ENCODE data around the gene CALML5.

Gene CALML5

DNA sequence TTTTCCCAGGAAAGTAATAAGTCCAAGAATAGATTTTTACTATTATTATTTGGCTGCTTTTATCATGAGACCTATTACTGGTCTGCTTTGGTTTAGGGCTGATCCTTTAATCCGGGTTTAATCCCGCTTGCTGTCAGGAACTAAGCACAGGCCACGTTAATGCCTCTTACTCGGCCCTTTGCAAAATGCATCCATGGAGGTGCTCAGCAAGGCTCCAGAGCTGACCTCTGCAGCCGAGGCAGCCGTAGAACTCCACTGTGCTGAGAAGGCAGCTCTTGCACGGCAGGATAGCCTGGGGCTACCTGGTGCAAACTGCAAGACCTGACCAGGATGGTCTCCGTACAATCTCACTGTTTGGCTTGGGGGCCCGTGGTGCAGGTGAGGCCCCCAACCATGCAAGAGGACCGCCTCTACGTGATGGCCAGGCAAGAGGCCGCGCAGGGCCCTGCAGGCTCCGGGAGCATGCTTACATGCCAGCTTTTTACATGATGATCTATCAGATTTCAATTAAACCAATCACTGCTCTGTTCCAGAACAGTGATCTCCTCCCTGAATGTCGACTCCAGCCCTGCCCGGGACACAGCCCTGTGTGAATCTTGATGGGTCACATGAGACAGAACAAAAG, 15.0 kb upstream of the CALML5 start:
- DNase-seq = no peak

DNA sequence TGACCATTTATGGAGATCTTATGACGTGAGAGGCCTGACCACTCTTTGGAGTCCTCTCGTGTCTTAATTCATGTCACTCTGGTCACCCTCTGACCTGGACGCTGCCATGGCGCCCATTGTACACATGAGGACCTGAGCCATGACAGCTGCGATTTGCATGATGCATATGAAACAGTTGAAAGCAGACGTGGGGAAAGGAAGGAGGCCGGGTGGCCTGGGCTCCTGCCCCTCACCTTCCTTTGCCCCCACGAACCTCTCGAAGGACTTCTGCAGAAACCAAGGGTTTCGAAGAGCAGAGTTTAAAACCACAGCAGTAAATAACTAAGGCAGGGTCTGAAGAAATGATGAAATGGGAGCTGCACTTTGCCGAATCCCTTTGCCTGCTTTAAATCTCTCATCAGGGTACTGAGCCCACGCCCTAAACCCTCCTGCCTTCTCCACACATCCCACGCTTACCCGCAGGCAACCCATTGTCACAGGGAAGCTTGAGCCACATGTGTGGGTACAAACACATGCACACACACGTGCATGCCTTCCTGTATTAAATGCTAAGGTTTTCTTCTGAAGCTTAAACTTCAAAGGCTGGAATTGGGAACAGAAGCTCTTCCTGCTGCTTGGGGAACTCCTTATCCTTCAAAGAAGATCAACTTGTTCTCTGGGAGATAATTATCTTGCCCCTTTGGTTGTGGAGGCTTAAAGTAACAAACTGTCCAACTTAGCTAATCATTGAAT, 13.7 kb upstream of the CALML5 start:
- DNase-seq = no peak

DNA sequence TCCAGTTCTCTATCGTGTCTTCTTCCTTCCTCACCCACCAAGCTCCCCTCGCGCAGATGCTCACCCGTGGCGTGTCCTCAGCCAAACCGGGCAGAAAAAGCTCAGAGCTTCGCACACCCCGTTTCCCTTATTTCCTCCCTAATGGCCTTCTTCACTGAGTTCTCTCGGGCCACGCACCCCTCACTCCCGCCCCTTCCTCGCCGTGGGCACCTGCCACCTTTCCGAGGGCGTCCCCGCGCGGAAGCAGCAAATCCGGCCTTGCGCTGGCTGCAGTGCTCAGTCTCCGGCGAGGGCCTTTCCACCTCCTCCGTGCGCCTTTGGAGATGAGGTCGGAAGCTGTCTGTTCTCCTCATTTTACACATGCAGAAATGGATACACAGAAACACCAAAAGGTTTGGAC, 13.0 kb upstream of the CALML5 start:
- no peak for DNase-seq

DNA sequence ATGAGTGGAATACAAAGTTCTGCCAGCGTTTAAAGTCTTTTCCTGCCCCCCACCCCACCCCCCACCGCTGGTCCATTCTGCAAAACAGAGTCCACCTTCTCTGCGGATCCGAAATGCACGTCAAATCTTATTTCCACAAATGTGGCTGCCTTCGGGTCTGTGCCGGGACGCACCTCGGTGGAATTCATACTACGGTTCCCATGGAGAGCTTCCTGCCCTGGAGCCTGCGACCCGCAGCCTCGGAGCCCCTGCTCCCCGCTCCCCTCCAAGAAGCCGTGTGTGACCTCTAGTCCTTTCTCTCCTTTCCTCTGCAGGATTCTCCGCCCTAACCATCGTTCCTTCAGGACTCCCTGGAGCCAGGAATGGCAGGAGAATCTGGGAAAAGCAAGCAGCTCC, 12.5 kb upstream of the CALML5 start:
- no peak for DNase-seq

DNA sequence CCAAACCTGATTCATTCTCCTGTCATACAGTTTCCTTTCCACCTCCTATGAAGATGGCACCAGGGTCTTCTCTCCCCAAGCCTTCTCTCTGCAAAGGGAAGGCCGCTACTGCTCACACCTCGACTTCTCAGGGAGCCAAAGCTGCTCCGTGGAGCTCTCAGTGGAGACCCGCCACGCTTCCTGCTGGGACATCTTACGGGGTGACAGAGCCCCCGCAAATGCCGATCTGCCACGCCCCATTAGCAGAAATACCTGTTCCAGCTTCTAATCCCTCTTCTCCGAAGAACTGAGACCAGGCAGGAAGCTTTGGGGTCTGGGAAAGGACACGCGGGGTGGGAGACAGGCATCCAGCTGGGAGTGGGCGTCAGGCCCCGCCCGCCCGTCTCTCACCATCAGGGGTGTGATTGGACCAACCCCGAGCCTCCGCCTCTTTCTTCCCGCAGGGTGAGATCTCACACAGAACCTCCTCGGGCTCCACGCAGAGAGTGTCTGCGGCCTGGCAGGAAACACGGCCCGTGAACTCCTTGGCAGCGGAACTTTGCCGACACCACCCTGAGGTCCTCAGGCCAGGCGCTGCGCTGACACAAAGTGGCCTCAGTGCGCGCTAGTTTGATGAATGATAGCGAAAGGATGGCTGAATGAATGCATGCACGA, 12.0 kb upstream of the CALML5 start:
- no peak for DNase-seq

DNA sequence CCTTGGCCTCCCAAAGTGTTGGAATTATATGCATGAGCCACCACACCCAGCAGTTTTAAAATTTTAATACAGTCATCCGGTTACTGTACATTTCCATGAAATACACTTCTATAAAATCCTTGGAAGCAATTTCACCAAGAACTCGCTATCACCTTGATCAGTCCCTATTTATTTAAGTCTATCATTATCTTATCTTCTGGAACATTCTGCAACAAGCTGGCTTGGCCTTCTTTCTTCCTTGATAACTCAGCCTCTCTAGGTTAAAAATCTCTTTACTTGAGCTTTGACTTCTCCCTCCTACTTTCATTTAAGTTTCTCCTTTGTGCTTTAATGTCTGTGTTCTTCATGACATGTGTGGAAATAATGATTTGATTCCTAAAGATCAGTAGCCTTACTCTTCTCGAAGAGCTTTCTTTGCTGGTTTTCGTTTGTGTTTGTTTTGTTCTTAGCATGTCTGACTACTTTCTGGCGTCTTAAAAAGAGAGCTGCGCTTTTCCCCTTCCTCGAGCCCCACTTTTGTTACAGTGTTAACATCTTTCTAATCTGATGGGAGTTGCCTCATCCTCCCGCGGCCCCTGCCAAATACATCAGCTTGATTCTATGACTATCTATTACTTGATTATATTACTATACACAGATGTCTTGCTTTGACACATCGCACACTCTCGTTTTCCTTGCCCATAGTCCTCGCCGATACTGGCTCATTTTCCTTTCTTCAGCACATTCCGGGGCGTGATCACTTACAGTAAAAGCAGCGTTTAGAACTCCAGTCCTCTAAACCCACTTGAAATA, 11.1 kb upstream of the CALML5 start:
- DNase-seq = no peak

DNA sequence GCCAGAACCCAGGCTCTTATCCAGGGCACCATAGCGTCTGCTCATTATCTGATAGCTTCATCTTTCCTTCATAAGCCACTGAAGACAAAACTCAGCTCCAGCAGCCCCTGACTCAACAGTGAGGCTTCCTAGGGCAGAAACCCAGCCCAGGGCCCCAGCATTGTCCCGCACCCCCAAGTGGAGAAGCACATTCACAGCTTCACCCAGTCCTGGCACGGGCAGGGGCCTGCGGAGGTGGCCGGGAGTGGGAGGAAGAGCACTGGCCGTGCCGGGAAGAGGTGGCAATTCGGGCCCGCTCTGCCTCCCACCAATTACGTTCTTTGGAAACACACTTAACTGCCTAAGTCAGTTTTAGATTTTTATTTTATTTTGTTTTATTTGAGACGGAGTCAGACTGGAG, 10.3 kb upstream of the CALML5 start:
- DNase-seq = no peak

DNA sequence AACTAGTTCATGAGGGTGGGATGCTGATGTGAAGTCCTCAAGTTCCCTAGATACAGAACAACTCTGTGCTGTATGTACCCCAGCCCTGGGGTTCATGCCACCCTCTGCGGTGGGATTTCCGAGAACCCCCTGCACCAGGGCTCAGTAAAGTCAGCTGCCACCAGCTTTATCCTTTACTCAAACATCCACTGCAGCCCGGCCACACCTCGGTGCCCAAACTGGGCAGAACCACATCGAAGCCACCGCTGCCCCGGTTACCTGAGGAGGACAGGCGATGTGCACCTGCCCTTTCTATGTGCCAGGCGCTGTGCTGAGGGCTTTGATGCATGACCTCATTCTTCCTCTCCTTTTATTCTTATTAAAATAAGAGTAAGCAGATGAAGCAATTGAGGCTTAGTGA, 9.9 kb upstream of the CALML5 start:
- no peak for DNase-seq

DNA sequence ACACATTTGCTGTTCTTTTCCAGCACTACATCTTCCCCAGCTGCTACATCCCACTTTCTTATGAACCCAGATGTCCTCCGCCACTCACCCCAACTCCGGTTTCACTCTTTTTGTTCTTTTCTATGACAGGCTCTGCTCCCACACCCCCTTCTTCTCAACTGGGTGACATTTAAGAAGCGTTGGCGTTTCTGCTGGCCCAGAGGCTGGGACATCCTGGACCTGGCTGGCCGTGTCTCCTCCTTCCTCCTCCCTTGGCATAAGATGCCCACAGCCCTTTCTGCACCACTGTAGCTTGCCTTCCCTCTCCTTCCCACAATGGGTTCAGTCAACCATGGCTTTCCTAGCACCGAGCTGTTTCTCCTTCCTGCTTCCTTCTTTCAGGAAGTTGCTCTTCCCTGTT, 9.4 kb upstream of the CALML5 start:
- no peak for DNase-seq

DNA sequence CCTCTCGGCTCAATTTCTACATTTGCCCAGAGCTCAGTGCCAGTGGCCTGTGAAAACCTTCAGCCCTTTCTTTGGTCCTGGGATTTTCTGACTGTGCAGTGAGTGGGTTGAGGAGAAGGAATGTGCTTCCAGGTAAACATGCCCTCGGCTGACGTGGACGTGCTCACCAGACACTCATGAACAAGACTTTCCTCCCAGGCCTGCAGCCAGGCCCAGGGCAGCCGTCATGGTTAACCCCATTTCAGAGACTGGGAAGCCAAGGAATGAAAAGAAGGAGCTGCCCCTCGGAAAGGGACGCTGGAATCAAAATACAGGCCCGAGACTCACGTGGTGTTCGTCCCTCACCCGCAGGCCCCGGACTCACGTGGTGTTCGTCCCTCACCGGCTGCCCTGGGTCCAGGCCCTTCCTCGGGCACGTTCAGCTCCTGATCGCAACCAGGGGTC, 8.8 kb upstream of the CALML5 start:
- no peak for DNase-seq

DNA sequence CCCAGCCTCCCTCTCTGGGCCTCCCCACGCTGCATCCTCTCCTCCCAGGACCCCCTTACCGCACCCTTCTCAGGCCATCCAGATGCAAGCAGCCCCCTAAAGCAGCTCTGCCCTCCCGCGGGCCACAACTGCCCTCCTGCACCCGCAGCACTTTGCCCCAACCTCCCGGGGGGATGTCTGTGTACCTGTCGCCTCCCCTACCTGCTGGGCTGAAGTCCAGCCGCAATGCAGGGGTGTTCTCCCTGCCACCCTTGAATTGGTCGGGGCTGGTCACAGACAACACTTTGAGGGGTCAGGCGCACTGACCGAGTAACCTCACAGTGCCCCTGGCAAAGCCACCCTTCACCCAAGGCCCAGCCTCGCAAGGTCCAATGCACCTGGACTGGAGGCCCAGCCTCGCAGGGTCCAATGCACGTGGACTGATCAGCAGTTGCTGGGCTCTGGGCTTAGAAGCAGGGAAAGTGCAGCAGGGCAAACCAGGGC, 8.3 kb upstream of the CALML5 start:
- DNase-seq = no peak

DNA sequence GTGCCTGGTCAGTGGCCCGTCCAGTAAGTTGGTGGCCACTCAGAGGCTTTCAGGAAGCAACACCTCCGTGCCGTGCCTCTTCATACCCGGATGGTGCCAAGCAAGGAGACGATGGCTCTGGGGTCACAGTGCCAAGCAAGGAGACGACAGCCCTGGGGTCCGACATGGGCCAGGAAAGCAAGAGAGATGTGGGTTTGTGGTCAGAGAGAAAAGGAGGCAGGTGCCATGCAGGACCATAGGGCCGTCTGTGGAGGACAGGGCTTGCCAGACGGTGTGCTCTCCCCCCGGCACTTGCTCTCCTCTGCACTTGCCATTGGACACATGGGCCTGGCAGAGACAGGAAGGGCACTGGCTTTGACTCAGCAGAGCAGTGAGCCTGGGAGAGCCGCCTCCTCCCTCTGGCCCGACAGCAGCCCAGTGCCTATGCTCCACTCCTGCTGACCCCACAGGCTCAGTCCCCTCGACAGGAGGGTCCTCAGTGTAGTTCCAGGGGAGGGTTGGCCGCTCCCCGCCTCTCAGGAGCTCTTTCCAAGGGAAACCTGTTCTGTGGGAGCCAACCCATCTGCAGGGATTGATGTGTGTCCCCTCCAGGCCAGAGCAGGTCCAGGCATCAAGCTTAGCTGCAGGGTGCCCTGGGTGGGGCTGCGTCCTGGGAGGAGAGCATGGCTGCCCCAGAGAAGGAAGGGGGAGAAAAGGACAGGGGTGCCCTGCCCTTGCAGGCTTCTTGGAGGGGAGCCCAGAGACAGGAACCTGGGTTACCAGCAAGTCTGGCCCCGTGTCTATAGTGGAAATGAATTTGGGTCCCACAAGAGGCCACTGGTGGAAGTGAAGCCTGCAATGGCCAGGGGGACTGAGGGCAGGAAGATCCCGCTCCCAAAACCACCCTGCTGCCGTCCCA, 7.6 kb upstream of the CALML5 start:
- no peak for DNase-seq

DNA sequence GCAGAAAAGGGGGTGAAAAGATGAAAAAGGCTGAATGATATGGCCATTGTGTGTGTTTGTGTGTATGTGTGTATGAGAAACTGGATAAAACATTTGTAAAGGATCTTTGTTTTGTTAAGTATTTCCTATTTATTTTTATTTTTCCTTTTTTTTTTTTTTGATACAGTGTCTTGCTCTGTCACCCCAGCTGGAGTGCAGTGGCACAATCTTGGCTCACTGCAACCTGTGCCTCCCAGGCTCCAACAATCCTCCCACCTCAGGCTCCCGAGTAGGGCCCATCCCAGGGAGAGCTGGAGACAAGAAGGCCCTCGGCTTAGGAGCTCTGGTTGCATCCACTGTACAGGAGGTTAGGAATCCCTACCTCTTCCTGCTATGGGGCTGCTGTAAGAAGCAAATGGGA, 6.9 kb upstream of the CALML5 start:
- no peak for DNase-seq

DNA sequence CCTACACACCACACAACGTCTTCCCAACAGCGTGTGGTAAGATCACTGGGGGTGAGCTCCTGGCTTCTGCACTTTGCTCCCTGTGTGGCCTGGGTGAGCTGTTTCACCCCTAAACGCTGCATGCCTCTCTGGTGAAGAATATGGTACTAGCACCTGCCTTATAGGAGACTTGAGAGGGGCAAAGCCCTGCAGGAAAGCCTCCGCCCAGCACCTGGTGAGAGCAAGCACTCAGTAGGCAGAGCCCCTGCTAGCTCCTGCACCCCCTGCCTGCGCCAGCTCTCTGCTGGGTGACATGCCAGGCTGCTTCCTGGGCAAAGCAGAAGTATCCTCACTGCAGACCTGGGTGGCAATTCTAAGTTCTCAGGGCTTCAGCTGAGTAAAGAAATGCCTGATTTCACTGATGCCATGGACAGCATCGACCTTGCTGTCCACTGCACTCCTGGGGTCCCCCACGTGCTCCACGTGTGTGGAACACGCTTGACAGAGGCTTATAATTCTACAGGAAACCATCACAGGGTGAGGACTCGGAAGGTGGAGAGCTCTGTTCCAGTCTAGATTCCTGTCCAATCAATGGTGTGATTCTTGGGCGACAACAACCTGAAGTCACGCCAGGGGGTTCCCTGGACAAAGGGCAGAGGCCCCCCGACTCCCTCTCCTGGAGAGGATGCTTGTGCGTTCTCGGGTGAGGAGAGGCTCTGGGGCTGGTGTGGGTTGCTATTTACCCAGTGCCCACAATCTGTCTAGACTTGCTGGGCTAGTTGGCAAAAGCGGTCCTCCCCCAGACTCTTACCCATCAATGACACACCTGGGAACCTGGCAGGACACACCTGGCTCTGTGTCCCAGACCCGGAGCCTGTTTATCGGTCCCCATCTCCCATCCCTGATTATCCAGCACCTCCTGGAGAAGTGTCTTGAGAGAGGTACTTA, 5.0 kb upstream of the CALML5 start:
- no peak for DNase-seq

DNA sequence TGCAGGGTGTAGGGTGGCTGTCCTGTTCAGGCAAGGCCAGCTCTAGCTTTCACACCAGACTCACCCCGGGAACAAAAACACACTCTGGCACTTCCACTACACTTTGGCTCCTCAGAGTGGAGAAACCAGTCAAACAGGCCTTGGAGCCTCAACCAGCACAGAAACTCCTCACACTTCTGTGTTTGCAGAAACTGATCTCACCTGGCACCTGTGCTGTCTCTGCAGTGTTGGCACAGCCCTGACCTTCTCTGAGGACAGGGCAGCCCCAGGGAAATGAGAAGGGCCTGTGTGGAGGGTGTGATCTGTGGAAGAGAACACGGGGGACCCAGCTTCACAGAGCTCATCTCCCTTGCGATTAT, 4.1 kb upstream of the CALML5 start:
- no peak for DNase-seq

DNA sequence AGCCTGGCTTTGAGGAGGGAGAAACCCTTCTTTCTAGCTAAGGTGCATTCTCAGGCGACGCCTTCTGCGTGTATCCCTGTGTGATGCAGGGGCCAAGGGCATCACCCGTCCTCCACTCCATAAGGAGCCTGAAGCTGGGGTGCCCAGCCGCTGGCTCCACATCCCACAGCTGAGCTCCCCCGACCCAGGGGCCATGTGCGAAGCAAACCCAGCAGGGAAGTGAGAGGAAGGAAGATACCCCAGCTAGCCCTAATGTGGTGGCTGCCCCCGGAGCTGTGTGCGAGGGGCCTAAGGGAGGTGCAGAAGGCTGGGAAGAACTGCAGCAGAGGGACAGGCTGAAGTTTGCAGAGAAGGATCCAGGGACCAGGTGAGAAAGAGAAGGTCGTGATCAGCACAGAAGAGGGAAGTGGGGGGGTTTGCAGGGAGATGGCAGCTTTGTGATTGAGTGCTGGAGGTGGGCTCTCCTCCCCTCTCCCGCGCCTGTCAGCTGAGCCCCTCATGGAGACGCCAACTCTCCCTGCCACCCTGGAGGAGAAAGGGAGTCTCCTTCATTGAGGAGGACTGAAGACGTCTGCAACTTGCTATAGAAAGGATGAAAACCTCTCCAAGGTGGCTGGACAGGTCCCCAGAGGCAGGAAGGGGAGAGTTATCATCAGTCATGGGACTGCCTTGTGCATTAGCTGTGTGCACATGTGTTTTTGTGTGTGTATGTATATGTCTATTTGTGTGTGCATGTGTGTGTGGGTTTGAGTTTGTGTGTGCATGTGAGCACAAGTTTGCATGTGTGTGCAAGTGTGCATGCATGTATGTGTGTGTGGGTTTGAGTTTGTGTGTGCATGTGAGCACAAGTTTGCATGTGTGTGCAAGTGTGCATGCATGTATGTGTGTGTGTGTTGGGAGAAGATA, 3.5 kb upstream of the CALML5 start:
- DNase-seq = no peak

DNA sequence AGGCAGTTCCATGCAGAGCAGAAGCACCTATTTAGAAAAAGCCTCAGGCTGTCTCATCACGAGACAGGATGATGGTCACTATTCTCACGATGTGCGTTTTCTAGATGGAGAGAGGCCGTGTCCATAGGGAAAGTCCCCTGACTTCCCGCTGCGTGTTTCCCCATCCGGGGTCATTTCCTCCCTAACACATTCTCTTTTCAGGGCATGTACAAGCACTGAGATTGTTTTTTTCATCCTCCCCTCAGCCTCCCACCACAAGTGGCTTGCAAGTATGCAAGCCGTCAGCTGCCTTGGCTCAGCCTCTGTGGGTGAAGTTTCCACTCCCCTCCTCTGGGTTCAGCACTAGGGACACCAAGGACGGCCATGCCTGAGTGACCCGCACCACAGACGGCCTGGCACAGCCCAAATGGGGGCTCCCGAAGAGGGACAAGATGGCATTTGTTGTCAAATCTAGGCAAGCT, 2.7 kb upstream of the CALML5 start:
- no peak for DNase-seq

DNA sequence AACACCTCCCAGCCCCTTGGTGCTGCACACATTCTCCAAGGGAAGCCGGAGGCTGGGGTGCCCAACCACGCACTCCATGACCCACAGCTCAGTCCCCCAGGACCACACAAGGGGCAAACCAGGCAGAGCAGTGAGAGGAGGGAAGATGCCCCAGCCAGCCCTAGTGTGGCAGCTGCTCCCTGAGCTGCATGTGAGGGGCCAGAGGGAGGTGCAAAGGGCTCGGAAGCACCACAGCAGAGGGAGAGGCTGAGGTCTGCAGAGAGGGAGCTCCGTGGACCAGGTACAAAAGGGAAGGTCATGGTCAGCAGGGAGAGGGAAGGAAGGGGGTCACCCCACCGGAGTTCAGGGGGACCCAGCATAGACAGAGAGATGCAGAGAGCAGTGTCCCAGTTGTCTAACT, 1.5 kb upstream of the CALML5 start:
- DNase-seq = no peak

DNA sequence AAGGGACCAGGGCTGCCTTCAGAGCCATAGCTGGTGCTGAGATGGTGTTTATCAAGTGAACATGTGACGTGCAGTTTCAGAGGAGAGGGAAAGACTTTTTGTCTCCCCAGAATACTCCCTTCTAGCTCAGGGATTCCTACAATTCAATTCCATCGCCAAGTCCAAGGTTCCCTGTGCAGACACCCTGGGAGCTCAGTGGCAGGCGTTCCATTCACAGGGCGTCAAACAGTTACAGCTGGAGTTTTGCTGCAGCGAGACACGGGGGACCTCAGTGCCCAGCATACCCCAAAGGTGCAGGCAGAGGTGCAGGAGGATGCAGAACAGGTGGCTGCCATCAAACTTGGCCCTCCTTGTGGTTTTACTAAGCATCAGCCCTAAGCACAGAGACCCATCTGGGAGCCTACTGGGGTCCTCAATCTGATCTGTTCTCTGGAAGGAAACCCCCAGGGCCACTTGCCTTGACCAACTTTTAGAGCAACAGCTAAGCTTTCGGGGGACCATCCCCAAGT, 846 bp upstream of the CALML5 start:
- DNase-seq = no peak

All from CD4-positive, alpha-beta T cell treated with Interleukin-10 for 1 hour (primary cell).